SK-N-SH (cell line): ENCODE measurements around the gene BIRC5. TPM values are rescaled to one million over a fixed set of nuclear protein-coding genes. Genes with fewer than 3 reads are reported as not detected.

Source experiments
- CTCF ChIA-PET: fragments of 300-600, 350-600 bp; formaldehyde crosslinking; extraction: SDS; loops from one replicate; lab custom pipeline; 2021; lab: Yijun Ruan, JAX
- POLR2A ChIA-PET: fragments of 350-600 bp; sonication (Branson Sonifier 250); formaldehyde crosslinking; extraction: SDS; loops from one replicate; lab custom pipeline; 2020; ENCODE audit warnings: antibody characterized with exemption, inconsistent platforms; lab: Yijun Ruan, JAX
- DNase-seq: peaks from one replicate; pipeline ENCODE4 v3.0.0; 2012
- H2AFZ ChIP-seq: fragments of 200-600 bp; sonication (generic); 2 replicates; pipeline ENCODE4 v1.8.1; 2016; ENCODE audit warnings: antibody characterized with exemption, mild to moderate bottlenecking, low read depth
- H3F3A ChIP-seq: fragments of 200-600 bp; sonication (generic); replicated peaks from 2 replicates; pipeline ENCODE3; 2016; ENCODE audit warnings: antibody characterized with exemption, mild to moderate bottlenecking; ENCODE audit not compliant: insufficient read depth
- H3K27ac ChIP-seq, 2 experiments: fragments of 200-500 bp in 1 of 2; fragments of 200-600 bp in 1 of 2; sonication (Bioruptor generic) in 1 of 2; sonication (generic), shearing (Covaris generic) in 1 of 2; 2 replicates each; pipeline versions ENCODE4 v1.5.1 to v1.6.1; 2014 to 2016; ENCODE audit warnings: low read depth in 2 of 2, inconsistent platforms in 1 of 2, low read length in 1 of 2, mild to moderate bottlenecking in 1 of 2, mixed read lengths in 1 of 2
- H3K27me3 ChIP-seq: fragments of 200-600 bp; sonication (generic), shearing (Covaris generic); 2 replicates; pipeline ENCODE4 v1.6.1; 2016; ENCODE audit warnings: mixed run types; ENCODE audit not compliant: insufficient read depth
- H3K36me3 ChIP-seq, 2 experiments: fragments of 200-500 bp in 1 of 2; fragments of 200-600 bp in 1 of 2; sonication (Bioruptor generic) in 1 of 2; sonication (generic) in 1 of 2; replicated peaks in 1 of 2; 2 replicates each; pipeline versions ENCODE3 to v1.5.1; 2014 to 2016; ENCODE audit warnings: low read length in 1 of 2, mild to moderate bottlenecking in 1 of 2; ENCODE audit not compliant: insufficient read depth in 2 of 2, control insufficient read depth in 1 of 2
- H3K4me1 ChIP-seq, 2 experiments: fragments of 200-500 bp in 1 of 2; fragments of 200-600 bp in 1 of 2; sonication (Bioruptor generic) in 1 of 2; sonication (generic), shearing (Covaris generic) in 1 of 2; 2 replicates each; pipeline versions ENCODE4 v1.5.1 to v1.6.1; 2014 to 2016; ENCODE audit warnings: low read depth in 1 of 2, low read length in 1 of 2, mixed run types in 1 of 2; ENCODE audit not compliant: insufficient read depth in 2 of 2, control insufficient read depth in 1 of 2
- H3K4me2 ChIP-seq: fragments of 200-600 bp; sonication (generic), shearing (Covaris generic); 2 replicates; pipeline ENCODE4 v1.6.1; 2017; ENCODE audit warnings: mixed run types
- H3K4me3 ChIP-seq, 2 experiments: fragments of 200-500 bp in 1 of 2; fragments of 200-600 bp in 1 of 2; sonication (Bioruptor generic) in 1 of 2; sonication (generic), shearing (Covaris generic) in 1 of 2; 2 replicates each; pipeline versions ENCODE4 v1.5.1 to v1.8.1; 2014 to 2016; ENCODE audit warnings: low read depth in 2 of 2, inconsistent platforms in 1 of 2, low read length in 1 of 2, mild to moderate bottlenecking in 1 of 2, mixed read lengths in 1 of 2, moderate library complexity in 1 of 2
- H3K79me2 ChIP-seq: fragments of 200-600 bp; sonication (generic); 2 replicates; pipeline ENCODE4 v1.8.1; 2017; ENCODE audit warnings: mild to moderate bottlenecking; ENCODE audit not compliant: insufficient read depth
- H3K9ac ChIP-seq: fragments of 200-600 bp; sonication (generic); 2 replicates; pipeline ENCODE4 v1.6.1; 2017; ENCODE audit warnings: mixed run types
- H3K9me2 ChIP-seq: fragments of 200-600 bp; sonication (generic); 2 replicates; pipeline ENCODE4 v1.6.1; 2017; ENCODE audit warnings: mixed run types
- H3K9me3 ChIP-seq: fragments of 200-600 bp; sonication (generic); 2 replicates; pipeline ENCODE4 v1.6.1; 2017; ENCODE audit warnings: mixed run types, mild to moderate bottlenecking, moderate library complexity
- H4K20me1 ChIP-seq: fragments of 200-600 bp; sonication (generic); 2 replicates; pipeline ENCODE4 v1.6.1; 2017; ENCODE audit warnings: mild to moderate bottlenecking, mixed run types; ENCODE audit not compliant: insufficient read depth
- CHD2 ChIP-seq: fragments of 150-350 bp; IDR thresholded peaks from 2 replicates; pipeline ENCODE4 v1.6.1; 2018; ENCODE audit warnings: low read length; ENCODE audit not compliant: partially characterized antibody
- EP300 ChIP-seq, 2 experiments: IDR thresholded peaks; 2 replicates each; pipeline versions ENCODE4 v1.4.0 to v1.6.1; 2012; ENCODE audit warnings: borderline replicate concordance in 1 of 2, low read depth in 1 of 2, low read length in 1 of 2
- EZH2phosphoT487 ChIP-seq: fragments of 200-600 bp; sonication (generic); IDR thresholded peaks from 2 replicates; pipeline ENCODE4 v1.6.1; 2017; ENCODE audit warnings: low read depth, mixed run types, mild to moderate bottlenecking, antibody characterized with exemption, moderate library complexity, borderline replicate concordance
- FOSL2 ChIP-seq: IDR thresholded peaks from 2 replicates; pipeline ENCODE4 v1.4.0; 2012; ENCODE audit warnings: low read depth, mild to moderate bottlenecking, moderate library complexity, borderline replicate concordance
- FOXM1 ChIP-seq: IDR thresholded peaks from 2 replicates; pipeline ENCODE4 v1.4.0; 2012; ENCODE audit warnings: low read depth, mild to moderate bottlenecking
- GABPA ChIP-seq: IDR thresholded peaks from 2 replicates; pipeline ENCODE4 v1.4.0; 2012; ENCODE audit warnings: low read depth, mild to moderate bottlenecking
- IRF3 ChIP-seq: fragments of 150-350 bp; IDR thresholded peaks from 2 replicates; pipeline ENCODE4 v1.6.1; 2016; ENCODE audit warnings: mild to moderate bottlenecking, low read depth, low read length
- MAX ChIP-seq: IDR thresholded peaks from 2 replicates; pipeline ENCODE4 v1.4.0; 2012; ENCODE audit warnings: low read depth
- NFIC ChIP-seq: IDR thresholded peaks from 2 replicates; pipeline ENCODE4 v1.4.0; 2012; ENCODE audit warnings: borderline replicate concordance
- PBX3 ChIP-seq: IDR thresholded peaks from 2 replicates; pipeline ENCODE4; 2012
- POLR2AphosphoS5 ChIP-seq: IDR thresholded peaks from 2 replicates; pipeline ENCODE4 v1.6.1; 2012; ENCODE audit warnings: low read depth, low read length
- RAD21 ChIP-seq: IDR thresholded peaks from 2 replicates; pipeline ENCODE4 v1.6.1; 2012; ENCODE audit warnings: mild to moderate bottlenecking, low read length
- RCOR1 ChIP-seq: fragments of 150-350 bp; IDR thresholded peaks from 2 replicates; pipeline ENCODE4 v1.6.1; 2017; ENCODE audit warnings: antibody characterized with exemption, low read length
- REST ChIP-seq: IDR thresholded peaks from 2 replicates; pipeline ENCODE4 v1.6.1; 2012; ENCODE audit warnings: mild to moderate bottlenecking, low read depth, low read length, moderate library complexity
- RFX5 ChIP-seq: IDR thresholded peaks from 2 replicates; pipeline ENCODE4 v1.6.1; 2012; ENCODE audit warnings: mild to moderate bottlenecking, improper control_type of control experiment, low read length
- SIN3A ChIP-seq: IDR thresholded peaks from 2 replicates; pipeline ENCODE4 v1.6.1; 2012; ENCODE audit warnings: low read depth, mild to moderate bottlenecking, low read length, moderate library complexity, borderline replicate concordance
- SMC3 ChIP-seq: IDR thresholded peaks from 2 replicates; pipeline ENCODE4 v1.6.1; 2012; ENCODE audit warnings: low read depth, low read length, improper control_type of control experiment
- TEAD4 ChIP-seq: IDR thresholded peaks from 2 replicates; pipeline ENCODE4 v1.4.0; 2012; ENCODE audit warnings: mild to moderate bottlenecking, borderline replicate concordance; ENCODE audit not compliant: insufficient read depth
- USF1 ChIP-seq: IDR thresholded peaks from 2 replicates; pipeline ENCODE4 v1.4.0; 2012; ENCODE audit warnings: low read depth, borderline replicate concordance
- ZBTB33 ChIP-seq: IDR thresholded peaks from 2 replicates; pipeline ENCODE4 v1.4.0; 2012; ENCODE audit warnings: low read depth, borderline replicate concordance
- WGBS: methylation state at CpG from one replicate; pipeline ENCODE4 v1.1.6; 2017; ENCODE audit warnings: low lambda C conversion rate; 5-methylcytosine and 5-hydroxymethylcytosine counted together
- polyA plus RNA-seq, 3 experiments: library from polyadenylated mRNA; depleted of rRNA; stranded (reverse); fragments of >200 nt; gene quantifications; 2 replicates each; pipeline ENCODE4 v1.2.3, GENCODE V29; 2012

The BIRC5 gene
- polyA plus RNA-seq, 1 of the 3 experiments (the other 2 are of a cell fraction): 31.4 TPM

- 29% methylated on average over 23 of the region's 27 CpGs for WGBS
- Histone ChIP-seq H2AFZ (peak overlapping the region; percentile 64; the same call in 1 of the 2 replicates), H3K9ac (no peak overlapping the region), H3K4me3 (peak overlapping the region; percentile 10 to 40; a peak in 2 of 4 replicates), H3K9me2 (no peaks in the 10 kb centered on the region), H3K9me3 (no peaks in the 10 kb centered on the region), H3F3A (peaks cover 7% of the 10 kb centered on the region), H3K36me3 (no peaks in the 10 kb centered on the region), H3K4me1 (peaks cover 0 to 63% of the 10 kb centered on the region in 2 experiments; a peak in 1 of 4 replicates), H3K27me3 (no peaks in the 10 kb centered on the region), H4K20me1 (no peaks in the 10 kb centered on the region), H3K27ac (peak overlapping the region in 1 of 2 experiments; percentile 82; a peak in 2 of 4 replicates), H3K4me2 (0 out of 2 replicates have a peak overlapping the region, but pooled peaks have one; percentile 39), H3K79me2 (no peaks in the 10 kb centered on the region)
- CTCF ChIA-PET: interaction anchor here (0.6 to 8.9 kb wide), 84 partner anchors 8 to 708 kb away, joined by 3 to 196 read pairs (median 5); partner anchors contain the start of genes AFMID, PGS1, SOCS3 and SYNGR2
- peak; percentile 99 for DNase-seq
- POLR2A ChIA-PET: interaction anchor here (0.5 to 1.8 kb wide), 9 partner anchors 10 to 210 kb away, joined by 3 to 7 read pairs (median 4); no protein-coding TSS in a partner anchor
- TF ChIP-seq TEAD4 (no peak), RAD21 (peak; percentile 99), EZH2phosphoT487 (no peak), MAX (peak; percentile 86), RCOR1 (peak; percentile 46; the same call in 1 of the 2 replicates), PBX3 (no peak), FOSL2 (no peak), EP300 (IDR thresholded peaks at IDR 0.05; ENCODE audit: borderline replicate concordance in 1 of 2, low read depth in 1 of 2, low read length in 1 of 2) (no peak), CHD2 (peak; percentile 77), ZBTB33 (no peak), USF1 (peak; percentile 44; the same call in 1 of the 2 replicates), IRF3 (no peak), SMC3 (peak; percentile 99), FOXM1 (no peak), REST (peak; percentile 56; the same call in 1 of the 2 replicates), NFIC (no peak), SIN3A (peak; percentile 55; the same call in 1 of the 2 replicates), GABPA (no peak), RFX5 (no peak), POLR2AphosphoS5 (no peak)
Measured at GRCh38 chr17:78250891-78251772, 37.1 kb downstream of the BIRC5 start.
